Endothelial cell (in vitro differentiated cells): ENCODE data around the gene USP31. TPM values are rescaled to one million over a fixed set of nuclear protein-coding genes. Genes with fewer than 3 reads are reported as not detected.

Source experiments
- DNase-seq: peaks from one replicate; pipeline ENCODE4 v3.0.0; 2021; ENCODE audit warnings: low spot score
- H3K27ac Mint-ChIP-seq: one replicate; pipeline ENCODE4 v1.8.0; 2021; ENCODE audit warnings: mixed read lengths, inconsistent platforms; ENCODE audit not compliant: unreplicated experiment
- H3K27me3 Mint-ChIP-seq: one replicate; pipeline ENCODE4 v1.8.0; 2021; ENCODE audit warnings: mild to moderate bottlenecking, moderate library complexity, mixed read lengths, inconsistent platforms; ENCODE audit not compliant: unreplicated experiment
- H3K36me3 Mint-ChIP-seq: one replicate; pipeline ENCODE4 v1.8.0; 2021; ENCODE audit warnings: mild to moderate bottlenecking, low read depth, mixed read lengths, inconsistent platforms; ENCODE audit not compliant: unreplicated experiment
- H3K4me1 Mint-ChIP-seq: one replicate; pipeline ENCODE4 v1.8.0; 2021; ENCODE audit warnings: mild to moderate bottlenecking, mixed read lengths, inconsistent platforms; ENCODE audit not compliant: unreplicated experiment
- H3K4me3 Mint-ChIP-seq: one replicate; pipeline ENCODE4 v1.8.0; 2021; ENCODE audit warnings: mild to moderate bottlenecking, mixed read lengths, inconsistent platforms; ENCODE audit not compliant: unreplicated experiment
- H3K9me3 Mint-ChIP-seq: one replicate; pipeline ENCODE4 v1.8.0; 2021; ENCODE audit warnings: mixed read lengths, inconsistent platforms; ENCODE audit not compliant: unreplicated experiment
- CTCF ChIP-seq: fragments of 200-600 bp; sonication (generic); IDR thresholded peaks from one replicate; pipeline ENCODE4 v1.5.0; 2021; ENCODE audit warnings: antibody characterized with exemption; ENCODE audit not compliant: unreplicated experiment
- total RNA-seq: library from RNA; stranded (reverse); fragmentation: NEBNext Ultra II Directional; extraction: Animal tissue kit (Norgen Biotek cat#: 25700); gene quantifications from one replicate; pipeline ENCODE4 v1.2.1, GENCODE V29; 2021; ENCODE audit not compliant: unreplicated experiment

Gene USP31
- total RNA-seq, 1 donor from 2014 or later: 32.0 TPM

- no peak for TF ChIP-seq CTCF
- no peaks in the 10 kb centered on the region for H3K4me1 Mint-ChIP-seq
- no peaks in the 10 kb centered on the region for H3K36me3 Mint-ChIP-seq
- H3K4me3 Mint-ChIP-seq: no peak overlapping the region
- H3K9me3 Mint-ChIP-seq: no peaks in the 10 kb centered on the region
- DNase-seq: no peak
- no peak overlapping the region for H3K27ac Mint-ChIP-seq
- H3K27me3 Mint-ChIP-seq: peaks cover 1% of the 10 kb centered on the region
These were observed 39.7 kb upstream of the USP31 start for GRCh38 chr16:23188911-23189310.

DNA sequence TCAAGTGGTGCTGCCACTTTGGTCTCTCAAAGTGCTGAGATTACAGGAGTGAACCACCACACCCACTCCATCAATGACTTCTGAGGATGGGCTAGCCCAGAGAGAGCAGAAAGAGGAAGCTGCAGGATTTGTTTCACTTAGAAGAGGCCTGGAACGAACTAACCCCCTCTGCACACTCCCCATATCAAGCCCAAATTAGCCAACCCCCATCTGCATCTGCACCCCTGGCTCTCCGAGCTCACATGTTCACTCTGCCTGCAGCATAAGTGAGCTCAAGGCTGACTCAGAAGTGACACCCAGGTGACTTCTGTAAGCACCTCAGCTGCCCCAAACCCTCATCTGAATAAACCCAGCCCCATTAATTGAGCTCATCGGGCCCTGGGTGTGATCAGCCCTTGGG is 38.1 kb upstream of the USP31 start:
- Mint-ChIP-seq H3K36me3 (no peaks in the 10 kb centered on the region), H3K4me3 (no peak overlapping the region), H3K27me3 (peaks cover 5% of the 10 kb centered on the region), H3K27ac (no peak overlapping the region), H3K4me1 (no peaks in the 10 kb centered on the region), H3K9me3 (no peaks in the 10 kb centered on the region)
- TF ChIP-seq CTCF: no peak
- no peak for DNase-seq

GRCh38 chr16:23186171-23186570 is 36.9 kb upstream of the USP31 start:
- TF ChIP-seq CTCF: no peak
- Mint-ChIP-seq H3K4me3 (no peak overlapping the region), H3K4me1 (peaks cover 4% of the 10 kb centered on the region), H3K9me3 (no peaks in the 10 kb centered on the region), H3K36me3 (peaks cover 4% of the 10 kb centered on the region), H3K27ac (no peak overlapping the region), H3K27me3 (peaks cover 9% of the 10 kb centered on the region)
- no peak for DNase-seq

DNA sequence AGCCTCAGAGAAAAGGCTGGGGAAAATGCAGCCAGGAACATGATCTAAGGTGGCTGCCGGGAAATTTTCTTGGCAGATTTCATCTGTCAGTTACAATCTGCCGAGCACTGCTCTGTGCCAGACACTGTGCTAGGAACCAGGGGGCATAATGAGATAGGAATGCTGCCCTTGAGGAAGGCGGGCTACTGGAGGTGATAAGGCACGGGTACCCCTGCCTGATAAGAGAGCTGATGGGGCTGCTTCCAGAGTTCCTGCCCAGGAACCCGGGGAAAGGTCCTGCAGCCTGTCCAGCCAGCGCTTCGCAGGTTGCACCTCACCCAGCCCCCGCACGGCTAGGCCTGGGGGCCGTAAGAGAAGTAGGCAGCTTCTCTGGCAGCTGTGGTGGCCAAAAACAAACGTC is 36.4 kb upstream of the USP31 start:
- H3K9me3 Mint-ChIP-seq: no peaks in the 10 kb centered on the region
- no peak overlapping the region for H3K4me3 Mint-ChIP-seq
- H3K4me1 Mint-ChIP-seq: peaks cover 4% of the 10 kb centered on the region
- no peak for DNase-seq
- no peak for TF ChIP-seq CTCF
- no peak overlapping the region for H3K27ac Mint-ChIP-seq
- peaks cover 9% of the 10 kb centered on the region for H3K27me3 Mint-ChIP-seq
- peaks cover 4% of the 10 kb centered on the region for H3K36me3 Mint-ChIP-seq

DNA sequence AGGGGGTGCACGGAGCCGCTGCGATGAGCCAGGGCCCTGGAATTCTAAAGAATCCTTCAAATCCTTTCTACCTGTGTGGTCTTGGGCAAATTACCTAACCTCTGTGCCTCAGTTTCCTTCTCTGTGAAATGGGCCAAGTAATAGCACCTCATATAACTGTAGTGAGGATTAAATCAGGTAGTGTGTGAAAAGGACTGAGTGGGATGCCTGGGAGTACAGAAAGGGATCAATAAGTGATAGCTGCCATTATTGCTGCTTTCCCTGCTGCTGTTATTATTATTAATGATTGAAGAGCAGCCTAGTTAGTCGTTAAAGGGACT is 34.3 kb upstream of the USP31 start:
- Mint-ChIP-seq H3K27ac (no peak overlapping the region), H3K9me3 (no peaks in the 10 kb centered on the region), H3K4me3 (no peak overlapping the region), H3K4me1 (peaks cover 4% of the 10 kb centered on the region), H3K36me3 (peaks cover 4% of the 10 kb centered on the region), H3K27me3 (peaks cover 9% of the 10 kb centered on the region)
- no peak for DNase-seq
- TF ChIP-seq CTCF: no peak
